BLaER1 treated with 17β-estradiol and CSF1 and Interleukin-3, amounts not matched to agents 10 nM and 100 nM (cell line): Measurements from ENCODE around the gene SVOPL.
"Not testable (repeated sequence)": the region's sequence is repeated elsewhere in the genome, so short reads cannot be mapped to it uniquely, and the experiment has no call there.

Experiments used
- H3K27ac ChIP-seq, 11 experiments: shearing (Covaris generic); formaldehyde crosslinking; 2 replicates each; pipeline ENCODE4 v1.8.1; 2022
- H3K27me3 ChIP-seq, 11 experiments: shearing (Covaris generic); formaldehyde crosslinking; 2 replicates each; pipeline ENCODE4 v1.8.1; 2022
- H3K36me3 ChIP-seq, 11 experiments: shearing (Covaris generic); formaldehyde crosslinking; 2 replicates each; pipeline ENCODE4 v1.8.1; 2022
- H3K4me1 ChIP-seq, 10 experiments: shearing (Covaris generic); formaldehyde crosslinking; 2 replicates each; pipeline ENCODE4 v1.8.1; 2022
- H3K4me2 ChIP-seq, 11 experiments: shearing (Covaris generic); formaldehyde crosslinking; 2 replicates each; pipeline ENCODE4 v1.8.1; 2022
- H3K4me3 ChIP-seq, 10 experiments: shearing (Covaris generic); formaldehyde crosslinking; 2 replicates each; pipeline ENCODE4 v1.8.1; 2022
- H3K9ac ChIP-seq, 11 experiments: shearing (Covaris generic); formaldehyde crosslinking; 2 replicates each; pipeline ENCODE4 v1.8.1; 2022
- H3K9me3 ChIP-seq, 11 experiments: shearing (Covaris generic); formaldehyde crosslinking; replicated peaks in 1 of 11; 2 replicates each; pipeline ENCODE4 v1.8.1; 2022
- H4K20me1 ChIP-seq, 11 experiments: shearing (Covaris generic); formaldehyde crosslinking; 2 replicates each; pipeline ENCODE4 v1.8.1; 2022
- Cebpa-rat ChIP-seq, 11 experiments: shearing (Covaris generic); IDR thresholded peaks; 2 replicates each; pipeline ENCODE4 v1.8.1; 2022

The SVOPL gene

GRCh38 chr7:138710536-138711385, 9.6 kb upstream of the SVOPL start:
- Histone ChIP-seq H3K36me3 (no peaks in the 10 kb centered on the region), H3K4me2 (no peak overlapping the region), H3K9me3 (no peaks in the 10 kb centered on the region), H3K27me3 (no peaks in the 10 kb centered on the region), H3K9ac (no peak overlapping the region), H3K4me1 (no peaks in the 10 kb centered on the region), H4K20me1 (no peaks in the 10 kb centered on the region), H3K27ac (no peak overlapping the region), H3K4me3 (no peak overlapping the region)
- no peak for TF ChIP-seq Cebpa-rat (IDR thresholded peaks at IDR 0.05)

GRCh38 chr7:138705167-138705566, 4.0 kb upstream of the SVOPL start:
- Histone ChIP-seq H3K9ac (no peak overlapping the region), H3K4me2 (peak overlapping the region in 4 of 11 experiments; percentile 30 to 43 (median 32); a peak in 5 of 22 replicates), H3K27ac (no peak overlapping the region), H3K27me3 (no peaks in the 10 kb centered on the region), H3K4me1 (peaks cover 0 to 7% (median 0%) of the 10 kb centered on the region in 10 experiments; a peak in 6 of 20 replicates), H3K9me3 (no peaks in the 10 kb centered on the region), H3K4me3 (no peak overlapping the region), H3K36me3 (no peaks in the 10 kb centered on the region), H4K20me1 (no peaks in the 10 kb centered on the region)
- TF ChIP-seq Cebpa-rat (IDR thresholded peaks at IDR 0.05) = no peak; a peak in 1 of 22 replicates

- H3K4me1 ChIP-seq = peaks cover 0 to 7% (median 0%) of the 10 kb centered on the region in 10 experiments; a peak in 6 of 20 replicates
- no peak overlapping the region for H3K9ac ChIP-seq
- H3K36me3 ChIP-seq = no peaks in the 10 kb centered on the region
These were observed 368 bp upstream of the SVOPL start for GRCh38 chr7:138701537-138701923.

GRCh38 chr7:138699661-138700060, 1.5 kb downstream of the SVOPL start:
- H3K9me3 ChIP-seq = no peaks in the 10 kb centered on the region
- no peak overlapping the region for H3K27ac ChIP-seq
- H3K36me3 ChIP-seq = no peaks in the 10 kb centered on the region
- no peaks in the 10 kb centered on the region for H4K20me1 ChIP-seq
- no peaks in the 10 kb centered on the region for H3K4me1 ChIP-seq
- no peak overlapping the region for H3K9ac ChIP-seq
- TF ChIP-seq Cebpa-rat (IDR thresholded peaks at IDR 0.05) = no peak
- no peaks in the 10 kb centered on the region for H3K27me3 ChIP-seq
- H3K4me3 ChIP-seq = no peak overlapping the region
- H3K4me2 ChIP-seq = no peak overlapping the region

More at GRCh38 chr7:138701537-138701923, 368 bp upstream of the SVOPL start:
- Histone ChIP-seq H3K9me3 (no peaks in the 10 kb centered on the region), H3K27me3 (no peaks in the 10 kb centered on the region), H3K4me3 (no peak overlapping the region), H3K27ac (no peak overlapping the region), H4K20me1 (no peaks in the 10 kb centered on the region), H3K4me2 (no peak overlapping the region)
- TF ChIP-seq Cebpa-rat (IDR thresholded peaks at IDR 0.05) = no peak; a peak in 1 of 22 replicates

GRCh38 chr7:138698281-138698680, 2.9 kb downstream of the SVOPL start:
- Histone ChIP-seq H3K4me1 (no peaks in the 10 kb centered on the region), H3K9me3 (no peaks in the 10 kb centered on the region), H3K4me3 (no peak overlapping the region), H3K27ac (no peak overlapping the region), H3K4me2 (no peak overlapping the region), H3K9ac (no peak overlapping the region), H3K36me3 (no peaks in the 10 kb centered on the region), H3K27me3 (no peaks in the 10 kb centered on the region), H4K20me1 (no peaks in the 10 kb centered on the region)
- no peak for TF ChIP-seq Cebpa-rat (IDR thresholded peaks at IDR 0.05)

GRCh38 chr7:138697535-138698182, 3.5 kb downstream of the SVOPL start:
- H3K36me3 ChIP-seq = no peaks in the 10 kb centered on the region
- H3K4me3 ChIP-seq = no peak overlapping the region
- no peak overlapping the region for H3K9ac ChIP-seq
- no peak for TF ChIP-seq Cebpa-rat (IDR thresholded peaks at IDR 0.05)
- no peaks in the 10 kb centered on the region for H3K4me1 ChIP-seq
- H3K27ac ChIP-seq = no peak overlapping the region
- no peaks in the 10 kb centered on the region for H3K9me3 ChIP-seq
- no peak overlapping the region for H3K4me2 ChIP-seq
- H4K20me1 ChIP-seq = no peaks in the 10 kb centered on the region
- no peaks in the 10 kb centered on the region for H3K27me3 ChIP-seq

GRCh38 chr7:138695776-138696175, 5.4 kb downstream of the SVOPL start:
- H3K9ac ChIP-seq, H3K36me3 ChIP-seq, H4K20me1 ChIP-seq, H3K4me2 ChIP-seq, H3K4me3 ChIP-seq, H3K4me1 ChIP-seq, H3K9me3 ChIP-seq, H3K27me3 ChIP-seq, H3K27ac ChIP-seq: not testable (repeated sequence)

GRCh38 chr7:138695106-138695505, 6.1 kb downstream of the SVOPL start:
- H4K20me1 ChIP-seq = no peaks in the 10 kb centered on the region
- no peak overlapping the region for H3K9ac ChIP-seq
- H3K4me1 ChIP-seq = no peaks in the 10 kb centered on the region
- no peak overlapping the region for H3K4me2 ChIP-seq
- H3K27me3 ChIP-seq = no peaks in the 10 kb centered on the region
- H3K27ac ChIP-seq = no peak overlapping the region
- no peaks in the 10 kb centered on the region for H3K36me3 ChIP-seq
- H3K4me3 ChIP-seq = no peak overlapping the region
- TF ChIP-seq Cebpa-rat (IDR thresholded peaks at IDR 0.05) = no peak
- H3K9me3 ChIP-seq = no peaks in the 10 kb centered on the region

GRCh38 chr7:138691178-138691577, 10.0 kb downstream of the SVOPL start:
- Histone ChIP-seq H3K4me2 (no peak overlapping the region), H3K9ac (no peak overlapping the region), H3K4me3 (no peak overlapping the region), H3K27ac (no peak overlapping the region), H3K9me3 (peaks cover 0 to 12% (median 6%) of the 10 kb centered on the region in 11 experiments; a peak in 9 of 22 replicates), H3K27me3 (no peaks in the 10 kb centered on the region), H3K4me1 (no peaks in the 10 kb centered on the region), H3K36me3 (no peaks in the 10 kb centered on the region), H4K20me1 (no peaks in the 10 kb centered on the region)
- TF ChIP-seq Cebpa-rat (IDR thresholded peaks at IDR 0.05) = no peak

GRCh38 chr7:138690495-138690894, 10.7 kb downstream of the SVOPL start:
- H3K27me3 ChIP-seq = no peaks in the 10 kb centered on the region
- no peaks in the 10 kb centered on the region for H3K36me3 ChIP-seq
- no peak overlapping the region for H3K27ac ChIP-seq

GRCh38 chr7:138688037-138688436, 13.1 kb downstream of the SVOPL start:
- not testable (repeated sequence) for H3K27ac ChIP-seq, H3K27me3 ChIP-seq, H3K4me3 ChIP-seq, H3K4me2 ChIP-seq, H3K4me1 ChIP-seq, H4K20me1 ChIP-seq, H3K9ac ChIP-seq, H3K36me3 ChIP-seq
- H3K9me3 ChIP-seq = peaks cover 0 to 12% (median 6%) of the 10 kb centered on the region in 11 experiments; a peak in 10 of 22 replicates

More at GRCh38 chr7:138690495-138690894, 10.7 kb downstream of the SVOPL start:
- Histone ChIP-seq H4K20me1 (no peaks in the 10 kb centered on the region), H3K4me3 (no peak overlapping the region), H3K9ac (no peak overlapping the region), H3K9me3 (peaks cover 0 to 12% (median 6%) of the 10 kb centered on the region in 11 experiments; a peak in 9 of 22 replicates), H3K4me2 (no peak overlapping the region), H3K4me1 (no peaks in the 10 kb centered on the region)
- no peak for TF ChIP-seq Cebpa-rat (IDR thresholded peaks at IDR 0.05)
